GM12878 (cell line): ENCODE results near the gene GJA10. TPM values are rescaled to one million over a fixed set of nuclear protein-coding genes. Genes with fewer than 3 reads are reported as not detected.

Experiments used
- ATAC-seq: fragments of 200-7000 bp; cut with Tn5 transposase; 3 replicates; pipeline ENCODE4 v1.9.1; 2020; ENCODE audit warnings: mild to moderate bottlenecking, moderate library complexity
- BruUV-seq: library from RNA; stranded (reverse); fragments of 400-500 nt; replicated peaks from 2 replicates; lab custom pipeline; 2021; lab: Mats Ljungman, UMichigan
- CTCF ChIA-PET: fragments of 300-600 bp; sonication (Branson Sonifier 250); formaldehyde crosslinking; extraction: SDS; loops from one replicate; lab custom pipeline; 2021; ENCODE audit warnings: inconsistent platforms; lab: Yijun Ruan, JAX
- POLR2A ChIA-PET: fragments of 350-600 bp; formaldehyde crosslinking; extraction: SDS; loops from one replicate; lab custom pipeline; 2021; ENCODE audit warnings: inconsistent platforms; lab: Charles Lee
- RAD21 ChIA-PET: fragments of 300-600 bp; sonication (Branson Sonifier 250); formaldehyde crosslinking; loops from one replicate; lab custom pipeline; 2023; ENCODE audit warnings: antibody characterized with exemption; ENCODE audit not compliant: unreplicated experiment; lab: Charles Lee
- SMC1A ChIA-PET: fragments of 300-600 bp; sonication (Branson Sonifier 250); formaldehyde crosslinking; loops from one replicate; lab custom pipeline; 2023; ENCODE audit not compliant: unreplicated experiment, uncharacterized antibody; lab: Charles Lee
- DNase-seq: peaks from one replicate; pipeline ENCODE4 v3.0.0-alpha.2; 2011; ENCODE audit warnings: low read depth, low spot score
- FAIRE-seq: peaks from 3 replicates; lab custom pipeline; 2011; peaks lifted over from hg19 to GRCh38; lab: Jason Lieb, UNC
- H2AFZ ChIP-seq: 2 replicates; pipeline ENCODE4 v1.6.0; 2011; ENCODE audit warnings: low read depth, low read length, control low read depth; ENCODE audit not compliant: control insufficient read depth
- H3K27ac ChIP-seq: 2 replicates; pipeline ENCODE4 v1.5.1; 2011; ENCODE audit warnings: control low read depth; ENCODE audit not compliant: control insufficient read depth, insufficient read depth
- H3K27me3 ChIP-seq, 2 experiments: replicated peaks in 1 of 2; 2 replicates each; pipeline versions ENCODE4 v1.6.0 to v1.6.1; 2011; ENCODE audit warnings: low read length in 1 of 2; ENCODE audit not compliant: control insufficient read depth in 2 of 2, insufficient read depth in 2 of 2
- H3K36me3 ChIP-seq, 2 experiments: 2 replicates each; pipeline ENCODE4 v1.5.1; 2011; ENCODE audit warnings: low read length in 1 of 2; ENCODE audit not compliant: control insufficient read depth in 2 of 2, insufficient read depth in 2 of 2
- H3K4me1 ChIP-seq: 2 replicates; pipeline ENCODE4 v1.6.1; 2011; ENCODE audit warnings: mild to moderate bottlenecking, low read length, moderate library complexity, mixed read lengths; ENCODE audit not compliant: control insufficient read depth, insufficient read depth
- H3K4me2 ChIP-seq: 2 replicates; pipeline ENCODE4 v1.6.0; 2011; ENCODE audit warnings: control low read depth; ENCODE audit not compliant: control insufficient read depth, insufficient read depth
- H3K4me3 ChIP-seq: fragments of 200-600 bp; sonication (generic); 2 replicates; pipeline ENCODE4 v1.5.1; 2016
- H3K79me2 ChIP-seq: 2 replicates; pipeline ENCODE4 v1.6.0; 2011; ENCODE audit warnings: low read length; ENCODE audit not compliant: control insufficient read depth, insufficient read depth
- H3K9ac ChIP-seq: 2 replicates; pipeline ENCODE4 v1.8.0; 2011; ENCODE audit warnings: low read length, control low read depth, mixed read lengths; ENCODE audit not compliant: control insufficient read depth, insufficient read depth
- H3K9me3 ChIP-seq: replicated peaks from 3 replicates; pipeline ENCODE4 v1.5.1; 2011; ENCODE audit warnings: mild to moderate bottlenecking, low read length; ENCODE audit not compliant: control insufficient read depth, insufficient read depth
- H4K20me1 ChIP-seq: 2 replicates; pipeline ENCODE4 v1.6.0; 2011; ENCODE audit not compliant: control insufficient read depth, insufficient read depth
- CBX5 ChIP-seq: sonication (generic); IDR thresholded peaks from 2 replicates; pipeline ENCODE4 v1.6.1; 2016; ENCODE audit warnings: low read depth, moderate library complexity, mild to moderate bottlenecking, inconsistent platforms
- CEBPB ChIP-seq, 2 experiments: fragments of 150-350 bp in 1 of 2; IDR thresholded peaks; 2 replicates each; pipeline ENCODE4 v1.6.1; 2012 to 2014; ENCODE audit warnings: low read depth in 2 of 2, low read length in 2 of 2, borderline replicate concordance in 1 of 2, inconsistent platforms in 1 of 2
- EZH2 ChIP-seq: IDR thresholded peaks from 2 replicates; pipeline ENCODE4 v1.6.1; 2012; ENCODE audit warnings: low read depth, mild to moderate bottlenecking, control low read depth, inconsistent platforms, low read length, borderline replicate concordance; ENCODE audit not compliant: control insufficient read depth
- HCFC1 ChIP-seq: fragments of 150-350 bp; IDR thresholded peaks from 2 replicates; pipeline ENCODE4 v1.6.1; 2014; ENCODE audit warnings: low read length
- JUND ChIP-seq: IDR thresholded peaks from 2 replicates; pipeline ENCODE4 v1.6.1; 2012; ENCODE audit warnings: low read depth, mild to moderate bottlenecking, low read length, improper control_type of control experiment, moderate library complexity
- MEF2A ChIP-seq: IDR thresholded peaks from 2 replicates; pipeline ENCODE4 v1.6.1; 2011; ENCODE audit warnings: low read depth, mild to moderate bottlenecking, low read length, moderate library complexity; ENCODE audit not compliant: insufficient read depth
- MYB ChIP-seq: fragments of 150-350 bp; IDR thresholded peaks from 2 replicates; pipeline ENCODE4 v1.6.1; 2014; ENCODE audit warnings: mild to moderate bottlenecking, low read depth, low read length, borderline replicate concordance
- POLR2AphosphoS5 ChIP-seq: IDR thresholded peaks from 2 replicates; pipeline ENCODE4 v1.6.1; 2011; ENCODE audit warnings: mild to moderate bottlenecking, low read length, inconsistent platforms
- SP1 ChIP-seq: IDR thresholded peaks from one replicate; pipeline ENCODE4 v1.6.1; 2011; ENCODE audit warnings: low read depth, low read length
- SPI1 ChIP-seq: IDR thresholded peaks from 2 replicates; pipeline ENCODE4 v1.6.1; 2011; ENCODE audit warnings: low read depth, mild to moderate bottlenecking, low read length, moderate library complexity, borderline replicate concordance; ENCODE audit not compliant: insufficient read depth
- TAF1 ChIP-seq: IDR thresholded peaks from 2 replicates; pipeline ENCODE4 v1.6.1; 2011; ENCODE audit warnings: mild to moderate bottlenecking, low read depth, low read length, borderline replicate concordance
- ZNF207 ChIP-seq: fragments of 450-650 bp; IDR thresholded peaks from 2 replicates; pipeline ENCODE4 v1.6.1; 2014; ENCODE audit warnings: antibody characterized with exemption, mild to moderate bottlenecking, borderline replicate concordance
- ZNF622 ChIP-seq: fragments of 450-650 bp; IDR thresholded peaks from 2 replicates; pipeline ENCODE4 v1.6.1; 2017; ENCODE audit warnings: mild to moderate bottlenecking, inconsistent platforms
- WGBS: methylation state at CpG from one replicate; pipeline ENCODE4 v1.1.6; 2016; ENCODE audit warnings: low lambda C conversion rate; ENCODE audit not compliant: insufficient replicate concordance, insufficient coverage; ENCODE audit errors: missing lambda C conversion rate; 5-methylcytosine and 5-hydroxymethylcytosine counted together
- in situ Hi-C: fragments of 300-500 bp; cut with MboI; formaldehyde crosslinking; loops from 9 replicates; pipeline ENCODE4 v1.14.3; 2018; ENCODE audit warnings: mixed read lengths
- intact Hi-C: fragments of 100-400 bp; cut with micrococcal nuclease; formaldehyde crosslinking; loops from one replicate; pipeline ENCODE4 v1.14.2; 2022; ENCODE audit not compliant: unreplicated experiment
- polyA plus RNA-seq, 11 experiments: library from polyadenylated mRNA; depleted of rRNA in 4 of 11; unstranded in 6 of 11; stranded (reverse) in 5 of 11; fragments of >200 nt; fragmentation: Nextera tagmentation in 4 of 11; fragmentation: Illumina TruSeq in 1 of 11; extraction: Ambion mirVana in 4 of 11; extraction: Trizol in 1 of 11; gene quantifications; 1 replicate in 1 of 11; 2 replicates in 10 of 11; pipeline versions ENCODE4 v1.2.1 to v1.2.3, GENCODE V29; 2011 to 2016; ENCODE audit warnings: inconsistent platforms in 2 of 11, missing spikeins in 2 of 11, low read depth in 1 of 11
- total RNA-seq, 4 experiments: library from RNA; depleted of rRNA in 3 of 4; stranded (reverse); fragments of >200 nt in 3 of 4; fragmentation: Illumina TruSeq in 1 of 4; extraction: Trizol in 1 of 4; gene quantifications; 2 replicates each; pipeline versions ENCODE4 v1.2.1 to v1.2.3, GENCODE V29; 2013 to 2021
- TF ChIP-seq, protein P1 (sequence below): IDR thresholded peaks from 2 replicates; pipeline ENCODE4 v1.6.1; 2011; ENCODE audit warnings: borderline replicate concordance, low read depth, mild to moderate bottlenecking, moderate library complexity, mixed read lengths, low read length; ENCODE audit not compliant: insufficient read depth; ENCODE audit errors: extremely low read length
- TF ChIP-seq, protein P2 (sequence below): fragments of 150-350 bp; IDR thresholded peaks from 2 replicates; pipeline ENCODE4 v1.6.1; 2016; ENCODE audit warnings: low read depth, low read length
- TF ChIP-seq, protein P3 (sequence below): IDR thresholded peaks from 2 replicates; pipeline ENCODE4 v1.6.1; 2012; ENCODE audit warnings: low read depth, low read length, improper control_type of control experiment
- TF ChIP-seq, protein P4 (sequence below): fragments of 450-650 bp; IDR thresholded peaks from 2 replicates; pipeline ENCODE4 v1.6.1; 2017; ENCODE audit warnings: low read depth, mild to moderate bottlenecking, moderate library complexity

Gene GJA10
- total and polyA plus RNA-seq, 10 of the 15 experiments (the other 5 are each of a cell fraction or from before 2014, with no cell fraction given): not detected

DNA sequence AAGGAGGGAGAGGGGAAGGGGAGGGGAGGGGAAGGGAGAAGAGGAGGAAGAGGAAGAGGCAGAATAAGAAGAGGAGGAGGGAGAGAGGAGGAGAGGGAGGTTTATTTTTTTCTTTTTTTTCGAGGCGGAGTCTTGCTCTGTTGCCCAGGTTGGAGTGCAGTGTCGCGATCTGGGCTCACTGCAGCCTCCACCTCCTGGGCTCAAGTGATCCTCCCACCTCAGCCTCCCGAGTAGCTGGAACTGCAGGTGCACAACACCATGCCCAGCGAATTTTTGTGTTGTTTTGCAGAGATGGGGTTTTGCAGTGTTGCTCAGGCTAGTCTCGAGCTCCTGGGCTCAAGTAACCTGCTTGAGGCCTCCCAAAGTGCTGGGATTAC, 6.1 kb upstream of the GJA10 start (continued):
- TF ChIP-seq, protein P1, sequence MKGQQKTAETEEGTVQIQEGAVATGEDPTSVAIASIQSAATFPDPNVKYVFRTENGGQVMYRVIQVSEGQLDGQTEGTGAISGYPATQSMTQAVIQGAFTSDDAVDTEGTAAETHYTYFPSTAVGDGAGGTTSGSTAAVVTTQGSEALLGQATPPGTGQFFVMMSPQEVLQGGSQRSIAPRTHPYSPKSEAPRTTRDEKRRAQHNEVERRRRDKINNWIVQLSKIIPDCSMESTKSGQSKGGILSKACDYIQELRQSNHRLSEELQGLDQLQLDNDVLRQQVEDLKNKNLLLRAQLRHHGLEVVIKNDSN: no peak
- TF ChIP-seq TAF1: no peak
- TF ChIP-seq, protein P2, sequence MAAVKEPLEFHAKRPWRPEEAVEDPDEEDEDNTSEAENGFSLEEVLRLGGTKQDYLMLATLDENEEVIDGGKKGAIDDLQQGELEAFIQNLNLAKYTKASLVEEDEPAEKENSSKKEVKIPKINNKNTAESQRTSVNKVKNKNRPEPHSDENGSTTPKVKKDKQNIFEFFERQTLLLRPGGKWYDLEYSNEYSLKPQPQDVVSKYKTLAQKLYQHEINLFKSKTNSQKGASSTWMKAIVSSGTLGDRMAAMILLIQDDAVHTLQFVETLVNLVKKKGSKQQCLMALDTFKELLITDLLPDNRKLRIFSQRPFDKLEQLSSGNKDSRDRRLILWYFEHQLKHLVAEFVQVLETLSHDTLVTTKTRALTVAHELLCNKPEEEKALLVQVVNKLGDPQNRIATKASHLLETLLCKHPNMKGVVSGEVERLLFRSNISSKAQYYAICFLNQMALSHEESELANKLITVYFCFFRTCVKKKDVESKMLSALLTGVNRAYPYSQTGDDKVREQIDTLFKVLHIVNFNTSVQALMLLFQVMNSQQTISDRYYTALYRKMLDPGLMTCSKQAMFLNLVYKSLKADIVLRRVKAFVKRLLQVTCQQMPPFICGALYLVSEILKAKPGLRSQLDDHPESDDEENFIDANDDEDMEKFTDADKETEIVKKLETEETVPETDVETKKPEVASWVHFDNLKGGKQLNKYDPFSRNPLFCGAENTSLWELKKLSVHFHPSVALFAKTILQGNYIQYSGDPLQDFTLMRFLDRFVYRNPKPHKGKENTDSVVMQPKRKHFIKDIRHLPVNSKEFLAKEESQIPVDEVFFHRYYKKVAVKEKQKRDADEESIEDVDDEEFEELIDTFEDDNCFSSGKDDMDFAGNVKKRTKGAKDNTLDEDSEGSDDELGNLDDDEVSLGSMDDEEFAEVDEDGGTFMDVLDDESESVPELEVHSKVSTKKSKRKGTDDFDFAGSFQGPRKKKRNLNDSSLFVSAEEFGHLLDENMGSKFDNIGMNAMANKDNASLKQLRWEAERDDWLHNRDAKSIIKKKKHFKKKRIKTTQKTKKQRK: no peak
- TF ChIP-seq, protein P3, sequence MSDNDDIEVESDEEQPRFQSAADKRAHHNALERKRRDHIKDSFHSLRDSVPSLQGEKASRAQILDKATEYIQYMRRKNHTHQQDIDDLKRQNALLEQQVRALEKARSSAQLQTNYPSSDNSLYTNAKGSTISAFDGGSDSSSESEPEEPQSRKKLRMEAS: no peak
- TF ChIP-seq SP1: no peak

DNA sequence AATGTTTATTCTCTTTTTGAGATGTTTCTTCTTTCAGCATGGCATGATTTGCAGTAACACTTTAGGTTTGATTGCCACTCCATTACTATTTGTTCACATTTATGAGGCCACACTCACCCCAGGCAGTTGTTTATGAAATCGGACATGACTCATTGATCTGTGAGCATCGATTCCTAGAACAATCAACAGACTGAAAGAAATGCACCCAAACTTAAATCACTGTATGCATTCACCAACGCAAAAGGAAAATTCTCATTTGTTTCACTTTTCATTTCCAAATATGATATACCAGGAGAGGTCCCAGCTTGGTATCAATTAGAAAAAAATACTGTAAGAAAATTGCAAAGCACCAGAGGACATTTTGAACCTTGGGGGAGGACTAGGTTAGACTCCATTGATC, 5.4 kb upstream of the GJA10 start:
- CTCF ChIA-PET: interaction anchor here (0.7 to 0.9 kb wide), 2 partner anchors 96 to 209 kb away, joined by 3 read pairs; no protein-coding TSS in a partner anchor
- ATAC-seq (no peak), FAIRE-seq (no peak), DNase-seq (no peak)
- intact Hi-C loops (no loop called here), in situ Hi-C loops (no loop called here)
- BruUV-seq: no TSS peak
- Histone ChIP-seq H3K4me2 (no peak overlapping the region), H3K36me3 (no peaks in the 10 kb centered on the region), H3K9me3 (no peaks in the 10 kb centered on the region; the same call in 2 of the 3 replicates), H3K27ac (no peak overlapping the region), H3K9ac (no peak overlapping the region), H3K79me2 (no peaks in the 10 kb centered on the region), H3K4me3 (no peak overlapping the region), H3K4me1 (no peaks in the 10 kb centered on the region), H2AFZ (no peak overlapping the region), H4K20me1 (no peaks in the 10 kb centered on the region), H3K27me3 (no peaks in the 10 kb centered on the region)
- WGBS: 52% methylated on average over 3 of the region's 3 CpGs
- RAD21 ChIA-PET: no interaction called here
- POLR2A ChIA-PET: no interaction called here
- SMC1A ChIA-PET: no interaction called here
- TF ChIP-seq SPI1 (no peak), POLR2AphosphoS5 (no peak), MYB (no peak), MEF2A (no peak), JUND (no peak), CBX5 (no peak), ZNF622 (no peak), EZH2 (no peak), ZNF207 (no peak), HCFC1 (no peak), CEBPB (IDR thresholded peaks at IDR 0.05; ENCODE audit: borderline replicate concordance in 1 of 2, low read depth in 2 of 2, low read length in 2 of 2) (no peak)
- TF ChIP-seq, protein P4, sequence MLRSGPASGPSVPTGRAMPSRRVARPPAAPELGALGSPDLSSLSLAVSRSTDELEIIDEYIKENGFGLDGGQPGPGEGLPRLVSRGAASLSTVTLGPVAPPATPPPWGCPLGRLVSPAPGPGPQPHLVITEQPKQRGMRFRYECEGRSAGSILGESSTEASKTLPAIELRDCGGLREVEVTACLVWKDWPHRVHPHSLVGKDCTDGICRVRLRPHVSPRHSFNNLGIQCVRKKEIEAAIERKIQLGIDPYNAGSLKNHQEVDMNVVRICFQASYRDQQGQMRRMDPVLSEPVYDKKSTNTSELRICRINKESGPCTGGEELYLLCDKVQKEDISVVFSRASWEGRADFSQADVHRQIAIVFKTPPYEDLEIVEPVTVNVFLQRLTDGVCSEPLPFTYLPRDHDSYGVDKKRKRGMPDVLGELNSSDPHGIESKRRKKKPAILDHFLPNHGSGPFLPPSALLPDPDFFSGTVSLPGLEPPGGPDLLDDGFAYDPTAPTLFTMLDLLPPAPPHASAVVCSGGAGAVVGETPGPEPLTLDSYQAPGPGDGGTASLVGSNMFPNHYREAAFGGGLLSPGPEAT: no peak
